ENCODE data around the gene B3GNT9.

Gene B3GNT9

GRCh38 chr16:67166110-67166547 lies 15.3 kb upstream of the B3GNT9 start:
- no peak for DNase-seq

- DNase-seq = no peak
These were observed 14.6 kb upstream of the B3GNT9 start for GRCh38 chr16:67165121-67166078.

GRCh38 chr16:67164599-67165061 lies 13.8 kb upstream of the B3GNT9 start, which contains the start of gene HSF4:
HSF4 (plus strand) TSS chr16:67164745; CDS start chr16:67164812, 67 bp downstream.
- no peak for DNase-seq

- no peak for DNase-seq
These were observed 13.3 kb upstream of the B3GNT9 start for GRCh38 chr16:67163999-67164558.

- DNase-seq = peak in 1 of 4 experiments; percentile 19
These were observed 12.6 kb upstream of the B3GNT9 start for GRCh38 chr16:67163164-67163998.

GRCh38 chr16:67162506-67163163 lies 11.8 kb upstream of the B3GNT9 start:
- no peak for DNase-seq

- no peak for DNase-seq
These were observed 10.8 kb upstream of the B3GNT9 start for GRCh38 chr16:67161595-67162058.

- peak in 2 of 4 experiments; percentile 50 to 67 for DNase-seq
These were observed 8.1 kb upstream of the B3GNT9 start for GRCh38 chr16:67158637-67159600.

GRCh38 chr16:67157892-67158635 lies 7.3 kb upstream of the B3GNT9 start:
- DNase-seq = no peak

- no peak for DNase-seq
These were observed 6.4 kb upstream of the B3GNT9 start for GRCh38 chr16:67157106-67157748.

GRCh38 chr16:67156143-67156844 lies 5.5 kb upstream of the B3GNT9 start:
- no peak for DNase-seq

GRCh38 chr16:67155295-67156142 lies 4.7 kb upstream of the B3GNT9 start:
- peak; percentile 60 to 80 (median 67) for DNase-seq

- DNase-seq = no peak
These were observed 3.9 kb upstream of the B3GNT9 start for GRCh38 chr16:67154578-67155294.

- no peak for DNase-seq
These were observed 766 bp upstream of the B3GNT9 start for GRCh38 chr16:67151431-67152097.

- DNase-seq = no peak
These were observed 558 bp downstream of the B3GNT9 start for GRCh38 chr16:67150047-67150832.

Data from activated naive CD4-positive, alpha-beta T cell (primary cell).